Transverse colon (tissue), 4 donors: ENCODE results near the gene CYYR1. TPM values are rescaled to one million over a fixed set of nuclear protein-coding genes. Genes with fewer than 3 reads are reported as not detected.

Experiments
- DNase-seq: peaks from one replicate; pipeline ENCODE4 v3.0.0-alpha.2; 2019
- H3K27ac ChIP-seq, 4 donors: fragments of 200-600 bp; sonication (generic); 2 replicates each; pipeline ENCODE4 v1.5.1; 2016 to 2018; ENCODE audit warnings: inconsistent platforms in 4 of 4
- H3K27me3 ChIP-seq: fragments of 200-600 bp; sonication (generic); 2 replicates; pipeline ENCODE4 v1.5.1; 2017; ENCODE audit warnings: inconsistent platforms
- H3K36me3 ChIP-seq, 4 donors: fragments of 200-600 bp; sonication (generic); 2 replicates each; pipeline ENCODE4 v1.5.1; 2017 to 2019; ENCODE audit warnings: inconsistent platforms in 4 of 4
- H3K4me1 ChIP-seq, 4 donors: fragments of 200-600 bp; sonication (generic); 2 replicates each; pipeline ENCODE4 v1.5.1; 2017 to 2020; ENCODE audit warnings: inconsistent platforms in 4 of 4
- H3K4me3 ChIP-seq, 4 donors: fragments of 200-600 bp; sonication (generic); 1 replicate in 1 of 4; 2 replicates in 3 of 4; pipeline versions ENCODE4 v1.5.1 to v1.6.1; 2017 to 2019; ENCODE audit warnings: inconsistent platforms in 4 of 4
- H3K9me3 ChIP-seq, 2 donors: fragments of 200-600 bp; sonication (generic); 2 replicates each; pipeline ENCODE4 v1.5.1; 2017 to 2019; ENCODE audit warnings: inconsistent platforms in 2 of 2
- EP300 ChIP-seq: sonication (generic); formaldehyde crosslinking; IDR thresholded peaks from one replicate; pipeline ENCODE4 v1.6.1; 2017; ENCODE audit warnings: antibody characterized with exemption, low read depth
- POLR2A ChIP-seq: fragments of 450-650 bp; IDR thresholded peaks from one replicate; pipeline ENCODE4 v1.6.1; 2016; ENCODE audit warnings: antibody characterized with exemption, mild to moderate bottlenecking, moderate library complexity
- POLR2AphosphoS5 ChIP-seq, 3 donors: sonication (generic); formaldehyde crosslinking; IDR thresholded peaks; one replicate each; pipeline ENCODE4 v1.6.1; 2016; ENCODE audit warnings: antibody characterized with exemption in 3 of 3
- WGBS, 2 donors: methylation state at CpG; one replicate each; pipeline ENCODE4 v1.1.5; 2018; ENCODE audit warnings: low coverage in 1 of 2; 5-methylcytosine and 5-hydroxymethylcytosine counted together
- in situ Hi-C, 4 donors: fragments of 200-750 bp; cut with MboI; loops; one replicate each; pipeline versions ENCODE4 v1.15.0 to v1.15.1; 2017; ENCODE audit warnings: low sequenced_read_pairs in 3 of 4, low pct_ligation_motif_present in 1 of 4, low pct_unique_long_range_greater_than_20kb in 1 of 4
- intact Hi-C: fragments of 100-400 bp; cut with DNase I; formaldehyde crosslinking; loops from one replicate; pipeline ENCODE4 v1.15.1; 2023; ENCODE audit warnings: low total_unique reads
- total RNA-seq, 4 donors: library from RNA; depleted of rRNA; stranded (reverse); fragments of >200 nt; gene quantifications; one replicate each; pipeline ENCODE4 v1.1.0, GENCODE V29; 2016
- TF ChIP-seq, protein P1 (sequence below), 5 experiments: fragments of 200-600 bp in 3 of 5; fragments of 450-650 bp in 2 of 5; sonication (generic) in 3 of 5; IDR thresholded peaks; 1 replicate in 2 of 5; 2 replicates in 3 of 5; pipeline ENCODE4 v1.5.1; 2016 to 2017; ENCODE audit warnings: antibody characterized with exemption in 5 of 5, inconsistent platforms in 3 of 5, mild to moderate bottlenecking in 2 of 5, moderate library complexity in 1 of 5

Gene CYYR1
- total RNA-seq, 4 donors from 2014 or later: 0.75 to 6.6 (median 3.5) TPM

DNA sequence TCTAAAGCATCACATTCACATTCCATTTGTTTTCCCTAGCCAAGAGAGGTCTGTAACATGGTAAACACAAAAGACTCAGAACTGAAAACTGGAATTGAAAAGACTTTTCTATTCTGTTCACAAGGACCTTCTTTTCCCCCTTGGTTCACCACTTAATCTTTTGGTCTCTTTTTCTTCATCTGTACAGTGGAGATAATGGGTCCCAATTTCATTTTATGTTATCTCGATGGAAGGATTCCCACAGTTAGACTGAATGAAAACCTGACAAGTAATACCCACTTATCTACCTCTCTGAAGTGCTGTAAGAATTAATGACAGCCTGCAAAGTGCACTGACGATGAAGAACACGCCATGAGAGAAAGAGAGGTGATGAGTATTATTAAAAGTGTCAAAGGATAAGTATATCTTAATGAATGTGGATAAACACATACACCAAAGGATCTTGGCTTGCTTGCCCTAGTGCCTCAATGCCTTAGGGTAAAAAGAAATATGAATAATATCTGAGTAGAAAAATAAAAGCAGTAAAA, 71.5 kb downstream of the CYYR1 start:
- no peak for TF ChIP-seq POLR2A
- TF ChIP-seq POLR2AphosphoS5 (IDR thresholded peaks at IDR 0.05): no peak
- no peak for TF ChIP-seq EP300
- TF ChIP-seq, protein P1, sequence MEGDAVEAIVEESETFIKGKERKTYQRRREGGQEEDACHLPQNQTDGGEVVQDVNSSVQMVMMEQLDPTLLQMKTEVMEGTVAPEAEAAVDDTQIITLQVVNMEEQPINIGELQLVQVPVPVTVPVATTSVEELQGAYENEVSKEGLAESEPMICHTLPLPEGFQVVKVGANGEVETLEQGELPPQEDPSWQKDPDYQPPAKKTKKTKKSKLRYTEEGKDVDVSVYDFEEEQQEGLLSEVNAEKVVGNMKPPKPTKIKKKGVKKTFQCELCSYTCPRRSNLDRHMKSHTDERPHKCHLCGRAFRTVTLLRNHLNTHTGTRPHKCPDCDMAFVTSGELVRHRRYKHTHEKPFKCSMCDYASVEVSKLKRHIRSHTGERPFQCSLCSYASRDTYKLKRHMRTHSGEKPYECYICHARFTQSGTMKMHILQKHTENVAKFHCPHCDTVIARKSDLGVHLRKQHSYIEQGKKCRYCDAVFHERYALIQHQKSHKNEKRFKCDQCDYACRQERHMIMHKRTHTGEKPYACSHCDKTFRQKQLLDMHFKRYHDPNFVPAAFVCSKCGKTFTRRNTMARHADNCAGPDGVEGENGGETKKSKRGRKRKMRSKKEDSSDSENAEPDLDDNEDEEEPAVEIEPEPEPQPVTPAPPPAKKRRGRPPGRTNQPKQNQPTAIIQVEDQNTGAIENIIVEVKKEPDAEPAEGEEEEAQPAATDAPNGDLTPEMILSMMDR (IDR thresholded peaks at IDR 0.05): no peak
- Histone ChIP-seq H3K9me3 (no peaks in the 10 kb centered on the region), H3K27me3 (no peaks in the 10 kb centered on the region), H3K4me1 (no peaks in the 10 kb centered on the region), H3K36me3 (no peaks in the 10 kb centered on the region), H3K4me3 (no peak overlapping the region), H3K27ac (no peak overlapping the region)
- WGBS, 2 donors: 86 to 98% methylated on average over 3 of the region's 3 CpGs
- intact Hi-C loops: no loop called here
- in situ Hi-C loops: no loop called here
- no peak for DNase-seq

DNA sequence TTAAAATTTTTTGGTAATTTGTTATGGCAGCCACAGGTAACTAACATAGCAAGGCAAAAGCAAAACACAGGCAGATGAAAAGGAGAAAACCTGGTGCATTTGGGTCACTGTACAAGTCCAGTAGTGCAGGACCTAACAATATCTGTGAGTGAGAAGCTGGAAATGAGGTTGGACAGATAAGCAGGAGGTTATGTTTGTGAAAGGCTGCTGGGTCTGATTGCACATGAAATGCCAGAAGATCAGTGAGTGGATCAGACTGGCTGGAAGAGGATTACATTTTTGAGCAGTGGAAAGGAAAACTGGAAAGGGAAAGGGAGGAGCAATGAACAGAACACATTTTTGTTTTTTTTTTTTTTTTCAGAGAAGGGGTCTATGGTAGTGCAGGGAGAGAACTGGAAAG, 73.6 kb downstream of the CYYR1 start:
- no peaks in the 10 kb centered on the region for H3K27me3 ChIP-seq
- TF ChIP-seq, protein P1 (IDR thresholded peaks at IDR 0.05): no peak
- no peak for TF ChIP-seq POLR2A
- no peak for TF ChIP-seq EP300
- TF ChIP-seq POLR2AphosphoS5 (IDR thresholded peaks at IDR 0.05): no peak
- intact Hi-C loops: no loop called here
- DNase-seq: no peak
- H3K4me1 ChIP-seq: no peaks in the 10 kb centered on the region
- H3K36me3 ChIP-seq: no peaks in the 10 kb centered on the region
- H3K4me3 ChIP-seq: no peak overlapping the region
- in situ Hi-C loops: no loop called here
- no peak overlapping the region for H3K27ac ChIP-seq
- no peaks in the 10 kb centered on the region for H3K9me3 ChIP-seq

DNA sequence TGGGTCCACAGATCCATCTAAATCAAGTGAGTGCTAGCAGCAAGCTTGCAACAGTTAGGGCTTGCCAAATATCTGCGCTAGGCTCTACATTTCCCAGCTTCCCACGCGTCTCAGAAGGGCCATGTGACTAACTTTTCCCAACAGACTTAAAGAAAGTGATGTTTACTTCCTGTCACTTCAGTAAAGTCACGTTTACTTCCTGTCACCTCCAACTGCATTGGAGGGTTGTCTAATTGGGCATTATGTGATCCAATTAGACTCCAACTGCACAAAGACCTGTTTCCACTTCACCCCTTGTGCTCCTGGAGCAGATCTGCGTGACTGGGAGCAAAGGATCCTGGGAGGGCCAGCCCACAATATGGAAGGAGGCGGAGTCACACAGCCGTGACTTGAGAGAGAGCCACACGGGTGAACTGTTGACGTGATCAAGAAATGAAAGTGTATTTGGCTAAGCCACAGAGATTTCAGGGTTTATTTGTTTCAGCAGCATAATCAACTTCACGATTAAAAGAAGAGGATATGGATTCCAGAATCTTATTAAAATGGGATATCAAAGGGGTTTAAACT, 77.7 kb downstream of the CYYR1 start:
- no peaks in the 10 kb centered on the region for H3K4me1 ChIP-seq
- H3K4me3 ChIP-seq: no peak overlapping the region
- TF ChIP-seq, protein P1 (IDR thresholded peaks at IDR 0.05): no peak
- WGBS, 2 donors: 74 to 91% methylated on average over 8 to 10 of the region's 10 CpGs
- no peak overlapping the region for H3K27ac ChIP-seq
- no peak for DNase-seq
- H3K9me3 ChIP-seq: no peaks in the 10 kb centered on the region
- no peaks in the 10 kb centered on the region for H3K27me3 ChIP-seq
- in situ Hi-C loops: no loop called here
- no peaks in the 10 kb centered on the region for H3K36me3 ChIP-seq
- intact Hi-C loops: no loop called here

DNA sequence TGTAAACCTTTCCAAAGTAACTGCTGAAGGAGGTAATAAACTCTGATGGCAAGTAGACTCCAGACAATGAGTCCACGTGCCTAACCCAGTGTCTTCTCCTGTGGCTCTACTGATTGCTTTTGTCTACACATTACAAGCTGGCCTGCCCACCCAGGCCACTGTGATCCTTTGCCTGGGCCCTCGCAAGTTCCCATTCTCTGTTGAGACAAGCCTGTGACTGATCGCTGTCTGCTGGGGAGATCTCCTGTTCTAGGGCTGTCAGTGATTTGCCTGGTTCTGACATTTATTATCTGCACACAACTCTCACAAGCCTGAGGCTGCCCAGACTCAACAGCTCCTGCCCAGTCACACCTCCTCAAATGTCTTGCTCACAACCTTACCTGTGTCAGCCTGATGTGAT, 81.4 kb downstream of the CYYR1 start:
- intact Hi-C loops (no loop called here), in situ Hi-C loops (no loop called here)
- no peak for TF ChIP-seq EP300
- no peak for TF ChIP-seq POLR2AphosphoS5 (IDR thresholded peaks at IDR 0.05)
- TF ChIP-seq POLR2A: no peak
- TF ChIP-seq, protein P1 (IDR thresholded peaks at IDR 0.05): no peak
- H3K27me3 ChIP-seq: no peaks in the 10 kb centered on the region
- no peak overlapping the region for H3K4me3 ChIP-seq
- WGBS, 2 donors: 76 to 100% methylated on average over 1 to 3 of the region's 3 CpGs
- H3K9me3 ChIP-seq: peaks cover 0 to 4% of the 10 kb centered on the region in 2 donors
- no peak overlapping the region for H3K27ac ChIP-seq
- H3K4me1 ChIP-seq: no peaks in the 10 kb centered on the region
- no peaks in the 10 kb centered on the region for H3K36me3 ChIP-seq
- DNase-seq: no peak
